Cardiac muscle cell (in vitro differentiated cells and primary cell): ENCODE results near the gene C7orf57. TPM values are rescaled to one million over a fixed set of nuclear protein-coding genes. Genes with fewer than 3 reads are reported as not detected.

ENCODE experiments used
- DNase-seq, 2 donors: peaks; one replicate each; pipeline versions ENCODE4 v3.0.0 to v3.0.0-alpha.2; 2010 to 2017; ENCODE audit warnings: low read depth in 1 of 2, low spot score in 1 of 2
- H3K27ac ChIP-seq: fragments of 200-600 bp; sonication (generic); 2 replicates; pipeline ENCODE4 v1.5.1; 2016
- H3K27me3 ChIP-seq: fragments of 200-600 bp; sonication (generic); 2 replicates; pipeline ENCODE4 v1.6.0; 2016; ENCODE audit warnings: control low read depth
- H3K36me3 ChIP-seq: fragments of 200-600 bp; sonication (generic); 2 replicates; pipeline ENCODE4 v1.5.1; 2016; ENCODE audit warnings: control low read depth
- H3K4me1 ChIP-seq: fragments of 200-600 bp; sonication (generic); 2 replicates; pipeline ENCODE4 v1.8.1; 2017; ENCODE audit warnings: low read depth, mild to moderate bottlenecking, mixed run types
- H3K4me3 ChIP-seq: fragments of 200-600 bp; sonication (generic); 2 replicates; pipeline ENCODE4 v1.5.1; 2016; ENCODE audit warnings: mild to moderate bottlenecking
- H3K9me3 ChIP-seq: fragments of 200-600 bp; sonication (generic); 2 replicates; pipeline ENCODE4 v1.5.1; 2017; ENCODE audit warnings: low read depth, mild to moderate bottlenecking, control low read depth
- polyA plus RNA-seq: library from polyadenylated mRNA; unstranded; fragments of >200 nt; fragmentation: Nextera tagmentation; extraction: Ambion mirVana; gene quantifications from 2 replicates; pipeline ENCODE4 v1.2.1, GENCODE V29; 2016
- total RNA-seq: library from RNA; depleted of rRNA; stranded (reverse); fragments of >200 nt; gene quantifications from 2 replicates; pipeline ENCODE4 v1.2.3, GENCODE V29; 2016
- TF ChIP-seq, protein P1 (sequence below): IDR thresholded peaks from 2 replicates; pipeline ENCODE4 v1.5.1; 2012; ENCODE audit warnings: low read depth, mild to moderate bottlenecking, low read length

Gene C7orf57
- total and polyA plus RNA-seq, 2 experiments from 2014 or later, result 0.11 TPM; not detected in 1

GRCh38 chr7:48087349-48087748, 52.0 kb downstream of the C7orf57 start:
- TF ChIP-seq, protein P1, sequence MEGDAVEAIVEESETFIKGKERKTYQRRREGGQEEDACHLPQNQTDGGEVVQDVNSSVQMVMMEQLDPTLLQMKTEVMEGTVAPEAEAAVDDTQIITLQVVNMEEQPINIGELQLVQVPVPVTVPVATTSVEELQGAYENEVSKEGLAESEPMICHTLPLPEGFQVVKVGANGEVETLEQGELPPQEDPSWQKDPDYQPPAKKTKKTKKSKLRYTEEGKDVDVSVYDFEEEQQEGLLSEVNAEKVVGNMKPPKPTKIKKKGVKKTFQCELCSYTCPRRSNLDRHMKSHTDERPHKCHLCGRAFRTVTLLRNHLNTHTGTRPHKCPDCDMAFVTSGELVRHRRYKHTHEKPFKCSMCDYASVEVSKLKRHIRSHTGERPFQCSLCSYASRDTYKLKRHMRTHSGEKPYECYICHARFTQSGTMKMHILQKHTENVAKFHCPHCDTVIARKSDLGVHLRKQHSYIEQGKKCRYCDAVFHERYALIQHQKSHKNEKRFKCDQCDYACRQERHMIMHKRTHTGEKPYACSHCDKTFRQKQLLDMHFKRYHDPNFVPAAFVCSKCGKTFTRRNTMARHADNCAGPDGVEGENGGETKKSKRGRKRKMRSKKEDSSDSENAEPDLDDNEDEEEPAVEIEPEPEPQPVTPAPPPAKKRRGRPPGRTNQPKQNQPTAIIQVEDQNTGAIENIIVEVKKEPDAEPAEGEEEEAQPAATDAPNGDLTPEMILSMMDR, result peak; percentile 3
- Histone ChIP-seq H3K27ac (no peak overlapping the region), H3K27me3 (peaks cover 3% of the 10 kb centered on the region), H3K4me1 (no peaks in the 10 kb centered on the region), H3K9me3 (no peaks in the 10 kb centered on the region), H3K4me3 (no peak overlapping the region), H3K36me3 (no peaks in the 10 kb centered on the region)
- DNase-seq, result peak in 1 of 2 donors; percentile 78

DNA sequence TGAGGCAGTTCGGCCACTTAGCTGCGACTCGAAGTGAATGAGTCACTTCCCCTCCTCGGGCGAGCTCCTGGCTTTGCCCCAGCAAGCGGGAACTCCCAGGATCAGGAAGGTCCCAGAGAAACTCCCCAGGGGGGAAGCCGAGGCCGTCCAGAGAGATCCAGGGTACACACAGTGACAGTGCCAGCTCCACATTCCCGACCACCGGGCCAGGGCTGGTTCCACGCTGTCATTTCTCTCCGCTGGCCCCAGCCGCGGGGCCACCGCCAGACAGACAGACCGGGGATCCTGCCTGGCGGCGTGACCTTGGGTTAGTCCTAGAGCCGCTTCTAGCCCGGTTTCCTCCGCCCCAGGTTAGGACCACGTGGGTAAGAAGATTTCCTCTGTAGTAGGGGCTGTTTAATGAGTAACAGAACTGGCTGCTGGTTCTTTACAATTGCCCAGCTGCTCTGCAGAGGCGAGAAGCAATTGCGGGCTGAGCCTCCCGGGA, 53.3 kb downstream of the C7orf57 start:
- Histone ChIP-seq H3K4me3 (peak overlapping the region; percentile 71), H3K9me3 (no peaks in the 10 kb centered on the region), H3K4me1 (no peaks in the 10 kb centered on the region), H3K27me3 (peaks cover 3% of the 10 kb centered on the region), H3K36me3 (no peaks in the 10 kb centered on the region), H3K27ac (peak overlapping the region; percentile 63)
- TF ChIP-seq, protein P1, result no peak
- DNase-seq, result peak in 1 of 2 donors; percentile 98

DNA sequence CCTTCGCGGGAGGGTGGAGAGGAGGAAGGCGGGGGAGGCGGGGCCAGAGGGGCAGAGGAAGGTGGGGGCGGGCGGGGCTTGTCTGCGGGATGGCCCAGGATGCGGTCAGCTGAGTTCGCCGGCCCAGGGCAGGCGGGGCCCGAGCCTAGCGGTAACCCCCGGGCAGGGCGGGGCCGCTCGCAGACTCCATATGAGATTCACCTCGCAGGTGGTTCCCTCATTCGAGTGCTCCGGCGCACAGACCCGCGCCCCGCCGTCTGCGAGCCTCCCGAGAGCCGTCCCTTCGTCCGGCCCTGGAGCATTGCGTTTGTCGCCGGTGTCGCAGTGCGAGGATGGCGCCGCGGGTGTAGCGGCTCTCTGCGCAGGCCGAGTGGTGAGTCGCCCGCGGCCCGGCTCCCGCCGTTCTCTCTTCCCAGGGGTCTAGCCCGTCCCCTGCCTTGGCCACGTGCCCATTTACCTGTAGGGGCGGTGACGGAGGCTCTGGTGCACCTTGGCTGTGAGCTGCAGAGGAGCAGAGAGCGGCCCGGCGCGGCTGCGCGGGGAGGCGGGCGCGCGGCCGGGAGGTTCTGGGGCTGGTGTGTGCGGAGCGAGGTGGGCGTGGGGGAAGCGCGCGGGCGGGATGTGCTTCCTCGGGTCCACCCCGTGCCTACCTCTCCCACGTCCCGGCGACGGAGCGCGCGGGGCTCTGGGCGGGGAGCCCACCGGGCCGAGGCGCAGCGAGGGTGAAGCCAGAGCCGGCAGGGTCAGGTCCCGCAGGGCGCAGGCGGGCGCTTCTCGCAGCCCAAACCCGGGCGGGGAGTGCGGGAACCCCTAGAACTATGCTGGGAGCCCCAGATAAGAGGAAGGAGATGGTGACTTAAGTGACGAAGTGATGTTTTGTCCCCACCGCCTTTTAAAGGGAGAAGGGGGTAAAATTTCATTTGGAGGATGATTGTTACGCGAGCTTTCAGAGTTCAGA, 54.0 kb downstream of the C7orf57 start, which contains the start of gene UPP1:
Gene UPP1, plus strand, starts transcription at position 220 of the 958 bp plus-strand sequence. CDS start 5,519 bp downstream, outside the sequence.
- no peaks in the 10 kb centered on the region for H3K4me1 ChIP-seq
- peak within 1 kb of the TSS; percentile 63 for H3K27ac ChIP-seq
- H3K4me3 ChIP-seq, result peak within 1 kb of the TSS; percentile 71
- H3K36me3 ChIP-seq, result no peaks in the 10 kb centered on the region
- TF ChIP-seq, protein P1, result no peak
- no peaks in the 10 kb centered on the region for H3K9me3 ChIP-seq
- peak in 1 of 2 donors; percentile 81 for DNase-seq
- peaks cover 3% of the 10 kb centered on the region for H3K27me3 ChIP-seq

GRCh38 chr7:48090095-48090805, 54.9 kb downstream of the C7orf57 start:
- TF ChIP-seq, protein P1, result no peak
- no peaks in the 10 kb centered on the region for H3K36me3 ChIP-seq
- no peak overlapping the region for H3K27ac ChIP-seq
- peaks cover 3% of the 10 kb centered on the region for H3K27me3 ChIP-seq
- H3K4me1 ChIP-seq, result no peaks in the 10 kb centered on the region
- no peaks in the 10 kb centered on the region for H3K9me3 ChIP-seq
- peak; percentile 39 to 51 for DNase-seq
- H3K4me3 ChIP-seq, result peak overlapping the region; percentile 71
